22Rv1 (cell line): ENCODE data around the gene ILF3.

ENCODE experiments used
- H3K27ac ChIP-seq: fragments of 450-650 bp; 2 replicates; pipeline ENCODE4 v1.5.1; 2017
- CTCF ChIP-seq: fragments of 450-650 bp; IDR thresholded peaks from 2 replicates; pipeline ENCODE4 v1.5.1; 2017; ENCODE audit warnings: mild to moderate bottlenecking
- ZFX ChIP-seq: fragments of 450-650 bp; IDR thresholded peaks from 2 replicates; pipeline ENCODE4 v1.6.1; 2017; ENCODE audit warnings: antibody characterized with exemption, borderline replicate concordance

ILF3 gene

GRCh38 chr19:10653732-10654609, at the start of gene ILF3:
Gene ILF3, plus strand, starts transcription at chr19:10654346. Its CDS starts 16,260 bp downstream, at chr19:10670606.
- H3K27ac ChIP-seq, result peak within 1 kb of the TSS; percentile 95
- TF ChIP-seq ZFX, result no peak
- TF ChIP-seq CTCF, result no peak

- peak overlapping the region; percentile 65 for H3K27ac ChIP-seq
- no peak for TF ChIP-seq CTCF
- no peak for TF ChIP-seq ZFX
Measured at GRCh38 chr19:10604460-10604980, 49.6 kb upstream of the ILF3 start.

- TF ChIP-seq CTCF, result no peak
- no peak for TF ChIP-seq ZFX
- no peak overlapping the region for H3K27ac ChIP-seq
Measured at GRCh38 chr19:10611907-10612306, 42.2 kb upstream of the ILF3 start.

GRCh38 chr19:10612499-10613119, 41.5 kb upstream of the ILF3 start:
- no peak overlapping the region for H3K27ac ChIP-seq
- no peak for TF ChIP-seq CTCF
- TF ChIP-seq ZFX, result no peak

- TF ChIP-seq CTCF (no peak), ZFX (no peak)
- H3K27ac ChIP-seq, result no peak overlapping the region
Measured at GRCh38 chr19:10615429-10616023, 38.6 kb upstream of the ILF3 start.

- no peak overlapping the region for H3K27ac ChIP-seq
- no peak for TF ChIP-seq ZFX
Measured at GRCh38 chr19:10617409-10618121, 36.6 kb upstream of the ILF3 start.

GRCh38 chr19:10618846-10619245, 35.3 kb upstream of the ILF3 start:
- TF ChIP-seq ZFX (no peak), CTCF (no peak)
- H3K27ac ChIP-seq, result no peak overlapping the region
